H1 (cell line): Measurements from ENCODE around the gene GMNN. TPM values are rescaled to one million over a fixed set of nuclear protein-coding genes. Genes with fewer than 3 reads are reported as not detected.
"Not testable (repeated sequence)": the region's sequence is repeated elsewhere in the genome, so short reads cannot be mapped to it uniquely, and the experiment has no call there.

Experiments used
- CTCF ChIA-PET: fragments of 300-600 bp; sonication (Branson Sonifier 250); formaldehyde crosslinking; loops from one replicate; lab custom pipeline; 2021; ENCODE audit not compliant: partially characterized antibody; lab: Charles Lee
- POLR2A ChIA-PET: fragments of 300-600 bp; sonication (Branson Sonifier 250); formaldehyde crosslinking; loops from one replicate; lab custom pipeline; 2021; ENCODE audit warnings: inconsistent platforms; ENCODE audit not compliant: partially characterized antibody; lab: Charles Lee
- DNase-seq, 2 experiments: peaks; one replicate each; pipeline versions ENCODE4 v3.0.0 to v3.0.0-alpha.2; 2010 to 2022; ENCODE audit warnings: low spot score in 2 of 2, low read depth in 1 of 2, mixed read lengths in 1 of 2
- FAIRE-seq: peaks from 2 replicates; lab custom pipeline; 2011; peaks lifted over from hg19 to GRCh38; lab: Jason Lieb, UNC
- H2AFZ ChIP-seq: 2 replicates; pipeline ENCODE4 v1.8.1; 2012; ENCODE audit warnings: low read length, inconsistent platforms
- H2AK5ac ChIP-seq: 2 replicates; pipeline ENCODE4 v1.6.1; 2013; ENCODE audit warnings: low read depth, low read length
- H2BK120ac ChIP-seq: replicated peaks from 2 replicates; pipeline ENCODE3; 2013; ENCODE audit warnings: low read depth, low read length, inconsistent platforms
- H2BK12ac ChIP-seq: 2 replicates; pipeline ENCODE4 v1.6.1; 2013; ENCODE audit warnings: low read depth, low read length
- H2BK15ac ChIP-seq: 2 replicates; pipeline ENCODE4 v1.6.1; 2013; ENCODE audit warnings: low read length
- H2BK20ac ChIP-seq: 2 replicates; pipeline ENCODE4 v1.6.1; 2013; ENCODE audit warnings: low read length
- H2BK5ac ChIP-seq: 2 replicates; pipeline ENCODE4 v1.6.1; 2013; ENCODE audit warnings: low read depth, low read length
- H3K14ac ChIP-seq: 2 replicates; pipeline ENCODE4 v1.6.1; 2013; ENCODE audit warnings: inconsistent platforms; ENCODE audit not compliant: insufficient read length
- H3K18ac ChIP-seq: 2 replicates; pipeline ENCODE4 v1.6.1; 2013; ENCODE audit warnings: low read length; ENCODE audit errors: extremely low read depth
- H3K23ac ChIP-seq: 2 replicates; pipeline ENCODE4 v1.6.1; 2013; ENCODE audit warnings: inconsistent platforms; ENCODE audit not compliant: insufficient read length
- H3K23me2 ChIP-seq: 2 replicates; pipeline ENCODE4 v1.6.1; 2013; ENCODE audit warnings: low read depth, low read length
- H3K27ac ChIP-seq: 2 replicates; pipeline ENCODE4 v1.6.1; 2011; ENCODE audit warnings: low read depth, low read length, inconsistent platforms
- H3K27me3 ChIP-seq, 4 experiments: replicated peaks in 1 of 4; 1 replicate in 1 of 4; 2 replicates in 3 of 4; pipeline versions ENCODE4 v1.6.1 to v1.8.1; 2011 to 2013; ENCODE audit warnings: low read length in 3 of 4, mild to moderate bottlenecking in 3 of 4, inconsistent platforms in 2 of 4, mixed read lengths in 2 of 4, moderate library complexity in 1 of 4; ENCODE audit not compliant: control insufficient read depth in 3 of 4, insufficient read depth in 3 of 4; ENCODE audit errors: extremely low read depth in 1 of 4
- H3K36me3 ChIP-seq, 4 experiments: 2 replicates each; pipeline versions ENCODE4 v1.6.1 to v1.8.1; 2011 to 2013; ENCODE audit warnings: mild to moderate bottlenecking in 4 of 4, low read length in 3 of 4, moderate library complexity in 2 of 4, control low read depth in 1 of 4, inconsistent platforms in 1 of 4; ENCODE audit not compliant: insufficient read depth in 4 of 4, control insufficient read depth in 2 of 4
- H3K4ac ChIP-seq: replicated peaks from 2 replicates; pipeline ENCODE3; 2013; ENCODE audit warnings: low read length, low read depth, mixed read lengths, inconsistent platforms; ENCODE audit not compliant: insufficient read length
- H3K4me1 ChIP-seq, 4 experiments: replicated peaks in 1 of 4; 1 replicate in 1 of 4; 2 replicates in 3 of 4; pipeline versions ENCODE4 v1.6.1 to v1.8.1; 2011 to 2013; ENCODE audit warnings: low read length in 3 of 4, inconsistent platforms in 2 of 4, mixed read lengths in 1 of 4; ENCODE audit not compliant: insufficient read depth in 4 of 4, control insufficient read depth in 3 of 4
- H3K4me2 ChIP-seq, 2 experiments: 2 replicates each; pipeline versions ENCODE4 v1.6.1 to v1.8.1; 2011 to 2013; ENCODE audit warnings: low read depth in 2 of 2, low read length in 2 of 2, control low read depth in 1 of 2, inconsistent platforms in 1 of 2, mild to moderate bottlenecking in 1 of 2; ENCODE audit not compliant: insufficient read depth in 1 of 2
- H3K4me3 ChIP-seq, 4 experiments: fragments of 200-600, 300-600 bp in 1 of 4; sonication (generic), shearing (Covaris generic), sonication (Bioruptor Twin) in 1 of 4; 2 replicates each; pipeline versions ENCODE4 v1.5.1 to v1.8.1; 2011 to 2016; ENCODE audit warnings: low read length in 4 of 4, low read depth in 3 of 4, control low read depth in 2 of 4, inconsistent platforms in 2 of 4, mild to moderate bottlenecking in 2 of 4, mixed read lengths in 1 of 4, moderate library complexity in 1 of 4; ENCODE audit not compliant: insufficient read depth in 2 of 4; ENCODE audit errors: extremely low read depth in 1 of 4
- H3K56ac ChIP-seq: replicated peaks from 2 replicates; pipeline ENCODE3; 2013; ENCODE audit warnings: low read depth, mild to moderate bottlenecking, mixed read lengths, low read length, inconsistent platforms; ENCODE audit not compliant: insufficient read length
- H3K79me1 ChIP-seq: 2 replicates; pipeline ENCODE4 v1.6.1; 2013; ENCODE audit warnings: low read depth, low read length, control low read depth
- H3K79me2 ChIP-seq, 2 experiments: 2 replicates each; pipeline versions ENCODE4 v1.6.1 to v1.8.1; 2012 to 2013; ENCODE audit warnings: low read length in 2 of 2, mild to moderate bottlenecking in 2 of 2, inconsistent platforms in 1 of 2; ENCODE audit not compliant: insufficient read depth in 2 of 2, control insufficient read depth in 1 of 2
- H3K9ac ChIP-seq, 4 experiments: replicated peaks in 1 of 4; 1 replicate in 1 of 4; 2 replicates in 3 of 4; pipeline versions ENCODE4 v1.6.1 to v1.8.1; 2011 to 2013; ENCODE audit warnings: low read depth in 3 of 4, low read length in 3 of 4, control low read depth in 2 of 4, mild to moderate bottlenecking in 2 of 4, moderate library complexity in 2 of 4, inconsistent platforms in 1 of 4; ENCODE audit errors: extremely low read depth in 1 of 4
- H3K9me3 ChIP-seq, 2 experiments: 2 replicates each; pipeline versions ENCODE4 v1.6.1 to v1.8.1; 2012 to 2013; ENCODE audit warnings: mild to moderate bottlenecking in 2 of 2, moderate library complexity in 2 of 2, control low read depth in 1 of 2, inconsistent platforms in 1 of 2, low read depth in 1 of 2, low read length in 1 of 2, mixed read lengths in 1 of 2; ENCODE audit not compliant: insufficient read depth in 2 of 2
- H4K20me1 ChIP-seq, 2 experiments: replicated peaks in 1 of 2; 2 replicates each; pipeline versions ENCODE3 to v1.8.1; 2011 to 2013; ENCODE audit warnings: inconsistent platforms in 2 of 2, low read length in 2 of 2, mild to moderate bottlenecking in 1 of 2; ENCODE audit not compliant: insufficient read depth in 2 of 2, control insufficient read depth in 1 of 2
- H4K5ac ChIP-seq: 2 replicates; pipeline ENCODE4 v1.6.1; 2013; ENCODE audit warnings: low read length, low read depth, mixed read lengths, inconsistent platforms; ENCODE audit not compliant: insufficient read length
- H4K8ac ChIP-seq: 2 replicates; pipeline ENCODE4 v1.8.0; 2013; ENCODE audit warnings: mild to moderate bottlenecking, moderate library complexity, low read length, inconsistent platforms; ENCODE audit not compliant: insufficient read depth; ENCODE audit errors: extremely low read depth
- H4K91ac ChIP-seq: replicated peaks from 2 replicates; pipeline ENCODE3; 2013; ENCODE audit warnings: low read length, mixed read lengths, inconsistent platforms; ENCODE audit not compliant: insufficient read length
- WGBS, 2 experiments: shearing (Covaris generic) in 1 of 2; methylation state at CpG; one replicate each; pipeline versions ENCODE4 v1.1.6 to v1.1.7; 2013 to 2015; ENCODE audit warnings: low lambda C conversion rate in 2 of 2, mixed read lengths in 2 of 2, inconsistent platforms in 1 of 2, low coverage in 1 of 2, missing lambda C conversion rate in 1 of 2; ENCODE audit not compliant: insufficient replicate concordance in 2 of 2, insufficient coverage in 1 of 2, insufficient read length in 1 of 2; ENCODE audit errors: extremely low coverage in 1 of 2, missing lambda C conversion rate in 1 of 2; 5-methylcytosine and 5-hydroxymethylcytosine counted together
- polyA plus RNA-seq, 7 experiments: library from polyadenylated mRNA; depleted of rRNA in 3 of 7; stranded (reverse) in 5 of 7; unstranded in 2 of 7; fragments of >200 nt in 5 of 7; fragments of 200-250 nt in 2 of 7; gene quantifications; 1 replicate in 5 of 7; 2 replicates in 1 of 7; 4 replicates in 1 of 7; pipeline versions ENCODE4 v1.2.1 to v1.2.3, GENCODE V29; 2011 to 2013; ENCODE audit warnings: missing spikeins in 2 of 7, mixed read lengths in 2 of 7
- total RNA-seq: library from RNA; stranded (reverse); fragmentation: NEBNext Ultra II Directional; extraction: Animal tissue kit (Norgen Biotek cat#: 25700); gene quantifications from 2 replicates; pipeline ENCODE4 v1.2.1, GENCODE V29; 2021

GMNN gene
- total and polyA plus RNA-seq, 2 of the 8 experiments (the other 6 are each of a cell fraction or from before 2014, with no cell fraction given), result 65.9 to 101 TPM

DNA sequence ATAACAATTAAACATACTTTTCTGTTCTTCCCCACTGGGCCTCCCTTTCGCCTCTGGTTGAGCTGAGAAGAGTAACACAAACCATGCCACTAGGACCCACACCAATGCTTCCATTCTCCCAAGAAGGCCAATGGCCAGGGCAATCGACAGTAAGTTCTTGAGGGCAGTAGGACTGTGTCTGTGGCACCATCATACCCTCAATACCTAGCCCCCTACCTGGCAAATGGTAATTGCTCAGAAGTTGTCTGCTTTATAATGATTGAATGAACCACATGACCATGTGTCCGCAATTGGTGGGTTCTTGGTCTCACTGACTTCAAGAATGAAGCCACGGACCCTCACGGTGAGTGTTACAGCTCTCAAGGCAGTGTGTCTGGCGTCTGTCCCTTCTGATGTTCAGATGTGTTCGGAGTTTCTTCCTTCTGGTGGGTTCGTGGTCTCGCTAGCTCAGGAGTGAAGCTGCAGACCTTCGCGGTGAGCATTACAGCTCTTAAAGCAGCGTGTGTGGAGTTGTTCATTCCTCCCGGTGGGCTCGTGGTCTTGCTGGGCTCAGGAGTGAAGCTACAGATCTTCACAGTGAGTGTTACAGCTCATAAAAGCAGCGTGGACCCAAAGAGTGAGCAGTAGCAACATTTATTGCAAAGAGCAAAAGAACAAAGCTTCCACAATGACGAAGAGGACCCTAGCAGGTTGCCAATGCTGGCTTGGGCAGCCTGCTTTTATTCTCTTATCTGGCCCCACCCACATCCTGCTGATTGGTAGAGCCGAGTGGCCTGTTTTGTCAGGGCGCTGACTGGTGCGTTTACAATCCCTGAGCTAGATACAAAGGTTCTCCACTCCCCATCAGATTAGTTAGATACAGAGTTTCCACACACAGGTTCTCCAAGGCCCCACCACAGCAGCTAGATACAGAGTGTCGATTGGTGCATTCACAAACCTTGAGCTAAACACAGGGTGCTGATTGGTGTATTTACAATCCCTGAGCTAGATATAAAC is 9.6 kb upstream of the GMNN start:
- H3K56ac ChIP-seq, H4K91ac ChIP-seq, H3K4me1 ChIP-seq, H3K23me2 ChIP-seq, H2BK120ac ChIP-seq, H3K9me3 ChIP-seq, H3K79me2 ChIP-seq, DNase-seq, H3K4ac ChIP-seq, H3K14ac ChIP-seq, H2BK12ac ChIP-seq, H3K4me3 ChIP-seq, H3K79me1 ChIP-seq, H2AFZ ChIP-seq, H4K5ac ChIP-seq, H2AK5ac ChIP-seq, FAIRE-seq, H3K4me2 ChIP-seq, H3K27ac ChIP-seq, H3K36me3 ChIP-seq, H4K8ac ChIP-seq, H2BK20ac ChIP-seq, H4K20me1 ChIP-seq, H2BK5ac ChIP-seq, H2BK15ac ChIP-seq, H3K23ac ChIP-seq, H3K18ac ChIP-seq, H3K9ac ChIP-seq, H3K27me3 ChIP-seq, POLR2A ChIA-PET: not testable (repeated sequence)
- 92% methylated on average over 20 of the region's 20 CpGs; no CpG with 5 or more reads in 1 of the 2 experiments for WGBS, 2 experiments
- CTCF ChIA-PET, result interaction anchor here (0.7 to 1.2 kb wide), 2 partner anchors 184 to 253 kb away, joined by 3 read pairs; no protein-coding TSS in a partner anchor
